Stomach (tissue), 4 donors: ENCODE data around the gene NR2F1-AS1.

Source experiments
- CTCF ChIP-seq, 7 experiments: fragments of 450-650 bp in 4 of 7; fragments of 200-600 bp in 3 of 7; sonication (generic) in 3 of 7; IDR thresholded peaks; one replicate each; pipeline ENCODE4 v1.5.1; 2016 to 2019; ENCODE audit warnings: antibody characterized with exemption in 7 of 7, control low read depth in 2 of 7, mild to moderate bottlenecking in 1 of 7
- EP300 ChIP-seq: sonication (generic); formaldehyde crosslinking; IDR thresholded peaks from one replicate; pipeline ENCODE4 v1.6.1; 2017; ENCODE audit warnings: antibody characterized with exemption

GRCh38 chr5:93512799-93513198 lies 68.2 kb downstream of the NR2F1-AS1 start:
- no peak for TF ChIP-seq CTCF (IDR thresholded peaks at IDR 0.05)
- no peak for TF ChIP-seq EP300
